GM21367 (cell line): ENCODE results near the gene CHRM4.
A peak's percentile ranks its signal among the peaks of the same experiment; 100 is the strongest.

Experiments used
- ATAC-seq: cut with Tn5 transposase; IDR thresholded peaks from one replicate; pipeline ENCODE4 v1.9.1; 2021; ENCODE audit not compliant: unreplicated experiment

CHRM4 gene

GRCh38 chr11:46402957-46403902 is 11.7 kb upstream of the CHRM4 start:
- no peak for ATAC-seq

- no peak for ATAC-seq
Measured at GRCh38 chr11:46397526-46397925, 6.0 kb upstream of the CHRM4 start.

- no peak for ATAC-seq
Measured at GRCh38 chr11:46393759-46394158, 2.2 kb upstream of the CHRM4 start.

GRCh38 chr11:46393231-46393616 is 1.6 kb upstream of the CHRM4 start:
- ATAC-seq, result no peak

- peak; percentile 52 for ATAC-seq
Measured at GRCh38 chr11:46392421-46393230, 1.1 kb upstream of the CHRM4 start.

- ATAC-seq, result no peak
Measured at GRCh38 chr11:46391186-46391577, 394 bp downstream of the CHRM4 start.

- ATAC-seq, result no peak
Measured at GRCh38 chr11:46390331-46391171, 1.0 kb downstream of the CHRM4 start.

- no peak for ATAC-seq
Measured at GRCh38 chr11:46389450-46390330, 1.9 kb downstream of the CHRM4 start.

- ATAC-seq, result no peak
Measured at GRCh38 chr11:46388619-46389449, 2.7 kb downstream of the CHRM4 start.

GRCh38 chr11:46387919-46388618 is 3.5 kb downstream of the CHRM4 start:
- ATAC-seq, result no peak

GRCh38 chr11:46387456-46387855 is 4.1 kb downstream of the CHRM4 start:
- ATAC-seq, result no peak

GRCh38 chr11:46386674-46387073 is 4.9 kb downstream of the CHRM4 start:
- ATAC-seq, result no peak

GRCh38 chr11:46386005-46386578 is 5.5 kb downstream of the CHRM4 start:
- ATAC-seq, result no peak

GRCh38 chr11:46385169-46386004 is 6.2 kb downstream of the CHRM4 start:
- ATAC-seq, result no peak

- ATAC-seq, result no peak
Measured at GRCh38 chr11:46383974-46384701, 7.4 kb downstream of the CHRM4 start.

- ATAC-seq, result no peak
Measured at GRCh38 chr11:46383404-46383758, 8.2 kb downstream of the CHRM4 start.
